Measurements from ENCODE around the gene RTN4RL2.

The RTN4RL2 gene

GRCh38 chr11:57446055-57446454, 14.3 kb upstream of the RTN4RL2 start:
- no peaks in the 10 kb centered on the region for H3K4me1 Mint-ChIP-seq
- DNase-seq, result no peak
- H3K27ac Mint-ChIP-seq, result no peak overlapping the region
- H3K4me3 Mint-ChIP-seq, result no peak overlapping the region
- ATAC-seq, result no peak
- no peaks in the 10 kb centered on the region for H3K9me3 Mint-ChIP-seq
- H3K27me3 Mint-ChIP-seq, result peaks cover 23% of the 10 kb centered on the region

GRCh38 chr11:57453543-57454177, 6.7 kb upstream of the RTN4RL2 start:
- DNase-seq (no peak), ATAC-seq (no peak)
- Mint-ChIP-seq H3K27ac (no peak overlapping the region), H3K9me3 (no peaks in the 10 kb centered on the region), H3K4me1 (peaks cover 17% of the 10 kb centered on the region), H3K4me3 (no peak overlapping the region), H3K27me3 (peaks cover 4% of the 10 kb centered on the region)

- Mint-ChIP-seq H3K4me1 (peaks cover 45% of the 10 kb centered on the region), H3K4me3 (peak overlapping the region; percentile 51 to 70), H3K27ac (no peak overlapping the region), H3K9me3 (no peaks in the 10 kb centered on the region), H3K27me3 (peaks cover 38% of the 10 kb centered on the region)
- DNase-seq (peak; percentile 72 to 74), ATAC-seq (peak; percentile 36)
Measured at GRCh38 chr11:57456960-57457642, 3.2 kb upstream of the RTN4RL2 start.

- peaks cover 45% of the 10 kb centered on the region for H3K4me1 Mint-ChIP-seq
Measured at GRCh38 chr11:57457643-57458023, 2.7 kb upstream of the RTN4RL2 start.

GRCh38 chr11:57458060-57458409, 2.3 kb upstream of the RTN4RL2 start:
- H3K4me1 Mint-ChIP-seq, result peaks cover 45% of the 10 kb centered on the region
- H3K4me3 Mint-ChIP-seq, result peak overlapping the region; percentile 70 to 90

More at GRCh38 chr11:57457643-57458023, 2.7 kb upstream of the RTN4RL2 start:
- H3K4me3 Mint-ChIP-seq, result peak overlapping the region; percentile 51 to 70
- ATAC-seq (peak; percentile 40), DNase-seq (no peak)
- no peaks in the 10 kb centered on the region for H3K9me3 Mint-ChIP-seq
- H3K27me3 Mint-ChIP-seq, result peaks cover 43% of the 10 kb centered on the region
- peak overlapping the region in 1 of 2 donors; percentile 19 for H3K27ac Mint-ChIP-seq

GRCh38 chr11:57458410-57459163, 1.7 kb upstream of the RTN4RL2 start:
- DNase-seq (peak; percentile 39 to 54), ATAC-seq (peak; percentile 24)
- peaks cover 45% of the 10 kb centered on the region for H3K4me1 Mint-ChIP-seq
- peak overlapping the region; percentile 36 to 44 for H3K27ac Mint-ChIP-seq
- H3K4me3 Mint-ChIP-seq, result peak overlapping the region; percentile 82 to 90
- H3K9me3 Mint-ChIP-seq, result no peaks in the 10 kb centered on the region
- peaks cover 48% of the 10 kb centered on the region for H3K27me3 Mint-ChIP-seq

More at GRCh38 chr11:57458060-57458409, 2.3 kb upstream of the RTN4RL2 start:
- Mint-ChIP-seq H3K27me3 (peaks cover 47% of the 10 kb centered on the region), H3K27ac (peak overlapping the region in 1 of 2 donors; percentile 19), H3K9me3 (no peaks in the 10 kb centered on the region)
- ATAC-seq (peak; percentile 19), DNase-seq (peak in 1 of 2 donors; percentile 27)

- peaks cover 48% of the 10 kb centered on the region for H3K27me3 Mint-ChIP-seq
Measured at GRCh38 chr11:57459164-57460021, 935 bp upstream of the RTN4RL2 start.

GRCh38 chr11:57460758-57461749, 726 bp downstream of the RTN4RL2 start:
- peak overlapping the region; percentile 39 to 50 for H3K4me3 Mint-ChIP-seq
- H3K9me3 Mint-ChIP-seq, result no peaks in the 10 kb centered on the region
- H3K4me1 Mint-ChIP-seq, result peaks cover 45% of the 10 kb centered on the region
- ATAC-seq (peak; percentile 3), DNase-seq (no peak)
- H3K27me3 Mint-ChIP-seq, result peaks cover 48% of the 10 kb centered on the region
- H3K27ac Mint-ChIP-seq, result no peak overlapping the region

More at GRCh38 chr11:57459164-57460021, 935 bp upstream of the RTN4RL2 start:
- Mint-ChIP-seq H3K27ac (peak overlapping the region; percentile 30 to 43), H3K4me1 (peaks cover 45% of the 10 kb centered on the region), H3K4me3 (peak overlapping the region; percentile 91), H3K9me3 (no peaks in the 10 kb centered on the region)
- ATAC-seq, result peak; percentile 25
- peak; percentile 25 to 40 for DNase-seq

- H3K4me1 Mint-ChIP-seq, result peaks cover 42% of the 10 kb centered on the region
- peaks cover 48% of the 10 kb centered on the region for H3K27me3 Mint-ChIP-seq
- peak overlapping the region; percentile 25 to 50 for H3K4me3 Mint-ChIP-seq
- DNase-seq (no peak), ATAC-seq (no peak)
- no peak overlapping the region for H3K27ac Mint-ChIP-seq
- no peaks in the 10 kb centered on the region for H3K9me3 Mint-ChIP-seq
Measured at GRCh38 chr11:57461841-57462489, 1.6 kb downstream of the RTN4RL2 start.

- peak overlapping the region; percentile 48 to 79 for H3K27ac Mint-ChIP-seq
- DNase-seq (no peak), ATAC-seq (no peak)
- H3K9me3 Mint-ChIP-seq, result no peaks in the 10 kb centered on the region
- peaks cover 36% of the 10 kb centered on the region for H3K4me1 Mint-ChIP-seq
- no peak overlapping the region for H3K4me3 Mint-ChIP-seq
- H3K27me3 Mint-ChIP-seq, result peaks cover 48% of the 10 kb centered on the region
Measured at GRCh38 chr11:57462597-57462996, 2.3 kb downstream of the RTN4RL2 start.

- Mint-ChIP-seq H3K4me1 (peaks cover 26% of the 10 kb centered on the region), H3K27ac (peak overlapping the region in 1 of 2 donors; percentile 33), H3K9me3 (no peaks in the 10 kb centered on the region), H3K27me3 (peaks cover 42% of the 10 kb centered on the region), H3K4me3 (no peak overlapping the region)
- DNase-seq (no peak), ATAC-seq (no peak)
Measured at GRCh38 chr11:57463671-57464538, 3.6 kb downstream of the RTN4RL2 start.

GRCh38 chr11:57464539-57465181, 4.3 kb downstream of the RTN4RL2 start:
- no peak for DNase-seq
- H3K4me1 Mint-ChIP-seq, result peaks cover 18% of the 10 kb centered on the region
- H3K9me3 Mint-ChIP-seq, result no peaks in the 10 kb centered on the region
- no peak overlapping the region for H3K4me3 Mint-ChIP-seq
- no peak overlapping the region for H3K27ac Mint-ChIP-seq
- H3K27me3 Mint-ChIP-seq, result peaks cover 34% of the 10 kb centered on the region
- ATAC-seq, result no peak
